GM13976 (cell line): ENCODE results near the gene ITGB3.
A peak's percentile ranks its signal among the peaks of the same experiment; 100 is the strongest.

Source experiments
- DNase-seq: peaks from one replicate; pipeline ENCODE4 v3.0.0; 2012; ENCODE audit warnings: low spot score
- CTCF ChIP-seq: IDR thresholded peaks from 2 replicates; pipeline ENCODE4 v1.5.1; 2012; ENCODE audit warnings: borderline replicate concordance, mild to moderate bottlenecking; ENCODE audit not compliant: insufficient read depth; ENCODE audit errors: extremely low read depth, missing control alignments, control extremely low read depth
- in situ Hi-C: fragments of 300-500 bp; cut with MboI; formaldehyde crosslinking; loops from one replicate; pipeline ENCODE4 v1.12.0; 2022; ENCODE audit warnings: low sequenced_read_pairs, mixed read lengths, inconsistent platforms; ENCODE audit not compliant: unreplicated experiment

The ITGB3 gene

DNA sequence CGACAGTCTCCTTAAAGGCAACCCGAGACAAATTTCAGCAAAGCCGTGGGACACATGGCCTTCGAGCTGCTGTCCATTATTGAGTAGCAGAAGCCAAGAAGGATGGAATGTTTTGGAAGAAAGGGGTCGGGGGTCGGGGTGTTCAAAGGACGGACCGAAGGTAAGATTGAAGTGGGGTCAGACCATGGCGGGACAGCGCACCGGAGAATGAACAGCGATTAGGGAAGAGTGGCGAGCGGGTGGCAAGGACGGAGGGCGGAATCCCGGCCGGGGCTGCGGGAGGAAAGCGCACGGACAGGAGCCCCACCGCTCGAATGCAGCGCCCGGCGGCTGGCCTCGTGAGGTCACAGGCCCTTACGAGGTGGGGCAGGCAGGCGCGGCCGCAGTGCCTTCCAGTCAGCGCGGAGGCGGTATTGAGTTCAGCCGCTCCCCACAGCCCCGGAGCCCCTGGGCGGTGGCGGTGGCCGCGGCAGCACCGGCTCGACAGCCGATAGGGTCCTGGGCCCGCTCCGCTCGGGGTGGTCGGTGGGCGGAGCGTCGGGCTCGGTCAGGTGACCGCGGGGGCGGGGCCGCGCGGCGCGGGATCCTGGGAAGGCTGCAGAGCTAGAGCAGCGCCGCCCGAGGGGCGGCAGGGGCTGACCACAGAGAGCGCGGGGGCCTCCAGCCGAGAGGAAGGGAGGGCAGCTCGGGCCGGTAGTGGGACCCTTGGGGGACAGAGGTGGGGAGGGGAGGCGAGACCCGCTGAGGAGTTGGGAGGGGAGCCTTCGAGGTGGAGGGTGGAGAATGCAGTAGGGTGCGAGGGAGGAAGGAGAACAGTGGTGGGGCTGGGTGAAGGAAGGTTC is 70.0 kb downstream of the ITGB3 start, which contains the start of gene EFCAB13:
EFCAB13 (plus strand) TSS at position 574 of the 842 bp plus-strand sequence. CDS start 4,399 bp downstream, outside the sequence.
- peak; percentile 12 for TF ChIP-seq CTCF
- DNase-seq: peak; percentile 92
- in situ Hi-C loops: no loop called here

DNA sequence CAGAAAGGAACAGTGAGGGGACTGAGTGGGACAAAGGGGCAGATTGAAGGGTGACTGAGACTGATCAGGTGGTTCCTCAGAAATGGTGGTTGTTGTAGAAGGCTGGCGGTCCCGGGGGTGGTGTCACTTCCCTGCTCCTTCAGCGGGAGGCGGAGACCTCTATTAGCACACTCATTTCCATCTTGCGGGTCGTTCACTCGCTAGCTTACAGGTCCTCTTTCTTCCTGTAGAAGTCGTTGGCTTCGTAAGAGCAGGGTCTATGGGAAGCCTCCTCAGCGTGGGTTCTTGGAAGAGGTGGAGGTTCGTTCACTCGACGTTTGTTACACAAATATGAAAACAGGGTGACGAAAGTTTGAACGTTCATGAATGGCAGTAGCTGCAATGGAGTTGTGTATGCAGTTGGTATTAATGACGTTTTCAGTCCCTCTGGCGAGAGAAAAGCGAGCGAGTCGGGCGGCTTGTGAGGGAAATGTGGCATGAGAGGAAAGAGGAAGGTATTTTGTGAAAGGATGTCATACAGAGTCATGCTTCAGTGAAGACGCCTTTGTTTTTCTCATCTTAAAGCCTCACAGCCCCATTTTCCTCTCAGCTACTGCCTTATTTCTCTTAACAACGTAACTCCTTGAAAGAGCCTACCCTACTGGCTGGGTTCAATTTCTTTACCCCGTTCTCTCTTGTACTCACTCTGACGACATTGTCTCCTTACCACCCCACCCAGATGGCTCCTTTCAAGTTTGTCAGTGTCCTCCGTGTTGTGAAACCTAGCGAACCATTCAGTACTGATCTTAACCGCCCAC is 70.8 kb downstream of the ITGB3 start:
- no peak for TF ChIP-seq CTCF
- DNase-seq: peak; percentile 59
- in situ Hi-C loops: no loop called here

GRCh38 chr17:47325176-47325575 is 71.5 kb downstream of the ITGB3 start:
- TF ChIP-seq CTCF: no peak
- in situ Hi-C loops: no loop called here
- no peak for DNase-seq

GRCh38 chr17:47330548-47330947 is 76.9 kb downstream of the ITGB3 start:
- no peak for DNase-seq
- TF ChIP-seq CTCF: no peak
- in situ Hi-C loops: no loop called here

- in situ Hi-C loops: no loop called here
- TF ChIP-seq CTCF: no peak
- DNase-seq: no peak
Measured at GRCh38 chr17:47332287-47332686, 78.7 kb downstream of the ITGB3 start.

DNA sequence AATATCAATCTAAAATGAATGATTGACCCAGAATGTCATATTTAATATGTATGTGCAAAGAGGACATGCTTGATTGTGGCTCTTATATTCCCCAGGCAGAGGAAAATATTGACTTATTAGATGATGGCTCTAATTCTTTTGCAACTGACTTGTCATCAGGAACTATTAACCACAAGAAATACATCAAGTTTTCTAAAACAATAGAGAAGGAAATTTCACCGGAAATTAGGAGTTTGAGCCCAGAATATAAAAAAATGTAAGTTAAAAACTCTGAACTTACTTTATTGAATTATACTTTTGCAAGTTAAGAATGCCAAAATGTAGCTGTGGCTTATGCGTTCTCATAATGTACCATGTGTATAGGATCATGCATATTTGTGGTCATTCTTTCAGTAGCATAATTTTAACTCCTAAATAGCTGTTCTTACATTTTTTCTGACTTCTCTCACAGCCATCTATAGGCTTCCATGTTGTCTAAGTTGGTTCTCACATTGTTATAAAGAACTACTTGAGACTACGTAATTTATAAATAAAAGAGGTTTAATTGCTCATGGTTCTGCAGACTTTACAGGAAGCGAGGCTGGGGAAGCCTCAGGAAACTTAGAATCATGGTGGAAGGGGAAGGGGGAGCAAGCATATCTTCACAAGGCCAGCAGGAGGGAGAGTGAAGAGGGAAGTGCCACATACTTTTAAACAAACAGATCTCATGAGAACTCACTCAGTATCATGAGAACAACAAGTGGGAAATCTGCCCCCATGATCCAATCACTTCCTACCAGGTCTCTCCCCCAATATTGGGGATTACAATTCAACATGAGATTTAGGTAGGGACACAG is 81.7 kb downstream of the ITGB3 start:
- DNase-seq: no peak
- TF ChIP-seq CTCF: no peak
- in situ Hi-C loops: no loop called here
